Measurements from ENCODE around the gene PTPRM.

GRCh38 chr18:7537145-7537544 is 30.0 kb upstream of the PTPRM start:
- TF ChIP-seq, protein P1, sequence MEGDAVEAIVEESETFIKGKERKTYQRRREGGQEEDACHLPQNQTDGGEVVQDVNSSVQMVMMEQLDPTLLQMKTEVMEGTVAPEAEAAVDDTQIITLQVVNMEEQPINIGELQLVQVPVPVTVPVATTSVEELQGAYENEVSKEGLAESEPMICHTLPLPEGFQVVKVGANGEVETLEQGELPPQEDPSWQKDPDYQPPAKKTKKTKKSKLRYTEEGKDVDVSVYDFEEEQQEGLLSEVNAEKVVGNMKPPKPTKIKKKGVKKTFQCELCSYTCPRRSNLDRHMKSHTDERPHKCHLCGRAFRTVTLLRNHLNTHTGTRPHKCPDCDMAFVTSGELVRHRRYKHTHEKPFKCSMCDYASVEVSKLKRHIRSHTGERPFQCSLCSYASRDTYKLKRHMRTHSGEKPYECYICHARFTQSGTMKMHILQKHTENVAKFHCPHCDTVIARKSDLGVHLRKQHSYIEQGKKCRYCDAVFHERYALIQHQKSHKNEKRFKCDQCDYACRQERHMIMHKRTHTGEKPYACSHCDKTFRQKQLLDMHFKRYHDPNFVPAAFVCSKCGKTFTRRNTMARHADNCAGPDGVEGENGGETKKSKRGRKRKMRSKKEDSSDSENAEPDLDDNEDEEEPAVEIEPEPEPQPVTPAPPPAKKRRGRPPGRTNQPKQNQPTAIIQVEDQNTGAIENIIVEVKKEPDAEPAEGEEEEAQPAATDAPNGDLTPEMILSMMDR (IDR thresholded peaks at IDR 0.05; ENCODE audit: insufficient read depth, low read length, poor library complexity, severe bottlenecking) = no peak
- TF ChIP-seq EZH2phosphoT487 (conservative IDR thresholded peaks at IDR 0.05; ENCODE audit: low read length) = no peak

All from SU-DHL-6 (cell line).